ENCODE data around the gene UBE2J2.
A peak's percentile ranks its signal among the peaks of the same experiment; 100 is the strongest.

- peak; percentile 72; the same call in 1 of the 2 replicates for TF ChIP-seq POLR2A (IDR thresholded peaks at IDR 0.05; ENCODE audit: low read depth, low read length)
- no peak for TF ChIP-seq CTCF (conservative IDR thresholded peaks at IDR 0.05; ENCODE audit: low read depth, low read length)
- TF ChIP-seq FOS (IDR thresholded peaks at IDR 0.05; ENCODE audit: low read depth, low read length): no peak
- no peak for TF ChIP-seq RAD21 (IDR thresholded peaks at IDR 0.05; ENCODE audit: low read length)
- TF ChIP-seq CEBPB (IDR thresholded peaks at IDR 0.05; ENCODE audit: low read depth, low read length): no peak
These were observed at the start of gene UBE2J2 for GRCh38 chr1:1273512-1274298.

Data from IMR-90 (cell line).